Measurements from ENCODE around the gene DEXI. TPM values are rescaled to one million over a fixed set of nuclear protein-coding genes. Genes with fewer than 3 reads are reported as not detected.

The DEXI gene
- total RNA-seq, 1 donor: 7.5 TPM

DNA sequence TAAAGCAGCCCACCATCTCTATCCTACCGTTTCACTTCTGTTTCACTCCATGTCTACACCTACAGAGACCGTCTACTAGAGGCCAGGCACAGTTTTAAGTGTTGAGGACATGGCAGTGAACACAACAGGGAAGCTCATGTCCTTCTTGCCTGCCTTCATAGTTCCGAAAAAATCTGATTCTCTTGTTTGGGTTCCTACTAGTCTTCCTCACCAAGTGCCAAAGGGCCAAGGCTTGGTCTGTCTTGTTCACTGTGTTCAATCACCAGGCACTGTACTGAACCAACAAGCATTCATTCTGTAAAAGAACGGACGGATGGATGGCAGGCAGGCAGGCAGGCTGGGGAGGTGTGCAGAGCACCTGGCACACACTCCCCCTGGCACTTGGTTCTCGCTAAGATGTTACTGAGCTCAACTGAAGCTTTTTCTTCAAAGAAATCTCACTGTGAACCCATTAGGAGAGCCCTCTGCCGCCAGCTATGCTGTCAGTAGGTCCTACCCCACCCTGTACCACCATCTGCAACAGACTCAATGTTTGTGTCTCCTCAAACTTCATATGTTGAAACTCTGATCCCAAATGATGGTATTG is 2.5 kb downstream of the DEXI start:
- Histone ChIP-seq H3K27me3 (ENCODE audit: insufficient read depth, low read length) (no peaks in the 10 kb centered on the region), H3K9me3 (ENCODE audit: low read depth, low read length) (no peaks in the 10 kb centered on the region), H3K4me3 (ENCODE audit: low read length) (no peak overlapping the region), H3K4me1 (ENCODE audit: insufficient read depth, low read length) (peaks cover 79% of the 10 kb centered on the region)

- Histone ChIP-seq H3K27me3 (ENCODE audit: insufficient read depth, low read length) (no peaks in the 10 kb centered on the region), H3K4me1 (ENCODE audit: insufficient read depth, low read length) (peaks cover 82% of the 10 kb centered on the region), H3K9me3 (ENCODE audit: low read depth, low read length) (no peaks in the 10 kb centered on the region), H3K4me3 (ENCODE audit: low read length) (no peak overlapping the region)
Observed at GRCh38 chr16:10938796-10939648, 3.2 kb downstream of the DEXI start.

- Histone ChIP-seq H3K4me3 (ENCODE audit: low read length) (no peak overlapping the region), H3K27me3 (ENCODE audit: insufficient read depth, low read length) (no peaks in the 10 kb centered on the region), H3K9me3 (ENCODE audit: low read depth, low read length) (no peaks in the 10 kb centered on the region), H3K4me1 (ENCODE audit: insufficient read depth, low read length) (peaks cover 77% of the 10 kb centered on the region)
Observed at GRCh38 chr16:10938321-10938720, 3.9 kb downstream of the DEXI start.

GRCh38 chr16:10937068-10937859 is 5.0 kb downstream of the DEXI start:
- no peak overlapping the region for H3K4me3 ChIP-seq (ENCODE audit: low read length)
- H3K4me1 ChIP-seq (ENCODE audit: insufficient read depth, low read length): peaks cover 74% of the 10 kb centered on the region
- no peaks in the 10 kb centered on the region for H3K27me3 ChIP-seq (ENCODE audit: insufficient read depth, low read length)
- no peaks in the 10 kb centered on the region for H3K9me3 ChIP-seq (ENCODE audit: low read depth, low read length)

DNA sequence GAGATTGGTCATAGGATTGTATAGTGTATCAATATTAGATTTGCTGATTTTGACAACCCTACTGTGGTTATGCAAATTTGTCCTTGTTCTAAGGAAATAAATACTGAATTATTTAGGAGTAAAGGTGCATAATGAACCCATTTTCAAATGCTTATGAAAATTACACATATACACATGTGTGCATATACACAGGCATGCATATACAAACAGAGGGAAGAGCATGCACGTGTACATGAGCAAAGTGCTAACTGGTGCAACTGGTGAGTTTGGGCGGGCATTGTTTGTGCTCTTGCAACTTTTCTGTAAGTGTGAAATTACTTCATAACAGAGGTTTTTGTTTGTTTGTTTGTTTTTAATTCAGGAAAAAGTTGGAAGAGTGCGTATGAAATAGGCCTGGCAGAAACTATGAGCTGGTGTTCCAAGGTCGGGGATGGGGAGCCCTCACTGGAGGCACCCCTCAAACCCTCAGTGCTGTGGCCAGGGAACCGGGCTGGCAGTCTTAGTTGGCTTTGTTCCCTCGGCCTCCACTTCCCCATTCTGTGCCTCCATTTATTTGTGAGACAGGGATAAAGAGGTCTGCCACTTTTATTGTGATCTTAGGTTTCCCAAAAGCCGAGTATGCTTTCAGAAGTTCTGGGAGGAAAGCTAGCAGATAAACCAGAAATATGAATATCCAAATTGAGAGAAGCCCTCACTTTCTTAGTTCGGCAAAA is 5.8 kb downstream of the DEXI start:
- Histone ChIP-seq H3K9me3 (ENCODE audit: low read depth, low read length) (no peaks in the 10 kb centered on the region), H3K4me1 (ENCODE audit: insufficient read depth, low read length) (peaks cover 73% of the 10 kb centered on the region), H3K4me3 (ENCODE audit: low read length) (no peak overlapping the region), H3K27me3 (ENCODE audit: insufficient read depth, low read length) (no peaks in the 10 kb centered on the region)

DNA sequence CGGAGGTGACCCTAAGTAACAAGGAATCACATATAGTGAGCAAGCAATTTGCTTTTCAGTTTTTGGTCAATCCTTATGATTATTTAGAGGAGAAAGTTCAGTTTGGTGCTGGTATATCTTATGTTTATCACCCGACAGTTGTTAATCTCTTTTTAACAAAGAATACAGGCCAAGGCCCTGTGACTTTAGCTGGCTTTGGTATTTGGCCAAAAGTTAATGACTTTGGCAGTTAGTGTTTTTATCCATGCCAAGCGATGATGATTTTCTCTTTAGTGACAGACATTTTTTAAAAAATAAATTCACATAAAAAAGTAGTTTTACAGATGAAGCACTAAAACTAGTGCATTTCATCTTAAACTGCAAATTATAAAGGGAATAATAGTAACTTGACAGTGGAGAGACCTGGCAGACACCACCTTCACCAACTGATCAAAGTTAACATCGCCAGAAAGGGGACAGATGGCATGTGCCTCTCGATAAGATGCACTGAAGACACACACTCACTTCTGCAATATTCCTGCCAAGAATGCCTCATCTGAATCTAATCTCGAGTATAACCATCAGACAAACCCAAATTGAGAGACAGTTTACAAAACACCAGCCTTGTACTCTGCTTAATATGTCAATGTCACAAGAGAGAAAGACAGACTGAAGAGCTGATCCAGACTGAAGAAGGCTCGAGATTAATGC is 6.9 kb downstream of the DEXI start:
- Histone ChIP-seq H3K4me3 (ENCODE audit: low read length) (no peak overlapping the region), H3K4me1 (ENCODE audit: insufficient read depth, low read length) (peaks cover 69% of the 10 kb centered on the region), H3K9me3 (ENCODE audit: low read depth, low read length) (no peaks in the 10 kb centered on the region), H3K27me3 (ENCODE audit: insufficient read depth, low read length) (no peaks in the 10 kb centered on the region)

DNA sequence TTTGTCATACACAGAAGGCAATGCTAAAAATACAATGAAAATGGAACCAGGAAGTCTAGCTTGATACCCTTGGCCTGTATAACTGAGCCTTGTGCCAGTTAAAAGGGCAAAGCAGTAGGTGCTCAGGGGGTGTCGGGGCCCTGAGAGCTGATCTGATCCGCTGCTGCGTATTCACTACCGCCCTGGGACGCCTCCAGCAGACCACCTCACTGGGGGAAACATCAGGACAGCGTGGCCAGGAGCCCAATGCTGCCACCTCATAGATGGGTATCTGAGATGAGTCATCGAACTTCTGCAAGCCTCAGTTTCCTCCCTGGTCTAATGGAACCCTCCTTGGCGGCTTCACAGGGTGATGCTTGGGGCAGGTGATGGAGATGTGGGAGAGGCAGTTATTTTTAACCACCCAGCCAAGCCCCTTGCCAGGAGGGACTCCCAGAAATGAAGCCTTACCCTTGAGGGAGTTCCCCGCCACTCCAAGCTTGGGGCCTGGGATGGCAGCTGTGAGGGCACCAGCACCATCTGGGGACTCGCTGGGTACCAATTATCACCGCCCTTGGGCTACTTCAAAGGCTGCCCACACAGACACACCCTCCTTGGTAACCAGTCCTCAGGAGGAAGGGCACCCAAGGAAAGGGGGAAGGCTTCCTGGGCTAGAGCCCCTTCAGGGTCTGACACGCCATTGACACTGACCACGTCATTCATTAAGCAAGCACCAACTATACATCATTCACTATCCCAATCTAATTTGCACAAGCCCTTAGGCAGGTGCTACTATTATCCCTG is 7.8 kb downstream of the DEXI start:
- Histone ChIP-seq H3K27me3 (ENCODE audit: insufficient read depth, low read length) (no peaks in the 10 kb centered on the region), H3K4me3 (ENCODE audit: low read length) (no peak overlapping the region), H3K9me3 (ENCODE audit: low read depth, low read length) (no peaks in the 10 kb centered on the region), H3K4me1 (ENCODE audit: insufficient read depth, low read length) (peaks cover 69% of the 10 kb centered on the region)

DNA sequence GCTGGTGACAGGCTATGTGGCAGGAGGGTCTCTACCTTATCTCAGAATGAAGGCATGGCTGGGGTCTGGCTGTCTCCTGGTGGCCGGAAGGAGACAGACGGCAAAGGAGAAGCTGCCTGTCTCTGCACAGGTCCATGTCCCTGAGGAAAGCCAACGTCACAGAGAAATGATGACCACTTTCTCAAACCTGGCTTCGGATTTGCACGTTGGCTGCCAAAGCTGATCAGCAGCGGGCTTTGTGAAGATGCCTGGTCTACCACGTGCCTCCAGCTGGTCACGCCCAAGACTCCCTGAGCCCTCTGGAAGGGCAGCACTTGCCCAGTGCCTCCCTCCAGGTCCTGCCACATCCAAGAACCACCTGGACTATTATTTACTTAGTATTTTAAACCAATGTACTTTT is 8.4 kb downstream of the DEXI start:
- H3K9me3 ChIP-seq (ENCODE audit: low read depth, low read length): no peaks in the 10 kb centered on the region
- no peaks in the 10 kb centered on the region for H3K27me3 ChIP-seq (ENCODE audit: insufficient read depth, low read length)
- H3K4me1 ChIP-seq (ENCODE audit: insufficient read depth, low read length): peaks cover 65% of the 10 kb centered on the region
- no peak overlapping the region for H3K4me3 ChIP-seq (ENCODE audit: low read length)

- Histone ChIP-seq H3K4me3 (ENCODE audit: low read length) (no peak overlapping the region), H3K4me1 (ENCODE audit: insufficient read depth, low read length) (peaks cover 58% of the 10 kb centered on the region), H3K27me3 (ENCODE audit: insufficient read depth, low read length) (no peaks in the 10 kb centered on the region), H3K9me3 (ENCODE audit: low read depth, low read length) (no peaks in the 10 kb centered on the region)
Observed at GRCh38 chr16:10932959-10933710, 9.1 kb downstream of the DEXI start.

DNA sequence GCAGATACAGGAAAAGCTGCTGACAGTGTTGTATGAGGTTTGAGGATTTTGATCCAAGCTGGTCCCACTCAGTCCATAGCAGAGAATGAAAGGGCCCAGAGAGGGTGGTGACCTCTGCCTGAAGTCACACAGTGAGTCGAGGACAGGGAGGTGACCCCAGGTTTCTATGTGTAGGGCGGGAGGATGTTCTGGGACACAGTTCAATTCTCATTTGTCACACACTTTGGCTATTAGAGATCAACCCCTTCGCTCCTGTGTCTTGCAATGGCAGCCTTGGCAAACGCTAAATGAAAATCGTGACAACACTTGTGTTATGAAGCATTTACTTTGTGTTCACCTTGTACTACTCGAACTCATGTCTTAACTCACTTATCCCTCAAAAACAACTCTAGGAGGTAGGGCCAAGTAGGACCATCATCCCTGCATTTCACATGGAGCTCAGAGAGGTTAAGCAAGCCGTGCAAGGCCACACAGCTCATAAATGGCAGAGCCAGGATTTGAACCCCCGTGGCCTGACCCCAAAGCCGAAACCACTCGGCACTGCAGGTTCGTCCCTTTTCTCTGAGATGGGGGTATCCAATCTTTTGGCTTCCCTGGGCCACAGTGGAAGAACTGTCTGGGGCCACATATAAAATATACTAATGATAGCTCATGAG is 10.2 kb downstream of the DEXI start:
- H3K4me1 ChIP-seq (ENCODE audit: insufficient read depth, low read length): peaks cover 47% of the 10 kb centered on the region

DNA sequence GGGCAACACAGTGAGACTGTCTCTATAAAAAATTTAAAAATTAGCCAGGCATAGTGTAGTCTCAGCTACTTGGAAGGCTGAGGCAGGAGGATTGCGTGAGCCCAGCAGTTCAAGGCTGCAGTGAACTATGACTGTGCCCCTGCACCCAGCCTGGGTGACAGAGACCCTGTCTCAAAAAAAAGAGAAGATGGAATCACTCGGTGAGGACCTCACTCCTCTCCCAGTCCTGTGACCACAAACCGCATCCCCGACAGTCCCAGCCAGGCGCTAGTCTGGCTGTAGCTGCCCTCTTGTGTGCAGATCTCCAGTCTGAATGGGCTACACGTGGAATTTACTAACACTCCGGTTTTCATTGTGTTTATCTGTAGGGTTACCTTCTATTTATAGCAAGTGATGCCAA is 11.1 kb downstream of the DEXI start:
- H3K4me3 ChIP-seq (ENCODE audit: low read length): no peak overlapping the region
- H3K9me3 ChIP-seq (ENCODE audit: low read depth, low read length): no peaks in the 10 kb centered on the region
- peaks cover 38% of the 10 kb centered on the region for H3K4me1 ChIP-seq (ENCODE audit: insufficient read depth, low read length)
- H3K27me3 ChIP-seq (ENCODE audit: insufficient read depth, low read length): no peaks in the 10 kb centered on the region

More for the DNA sequence above, 10.2 kb downstream of the DEXI start:
- Histone ChIP-seq H3K9me3 (ENCODE audit: low read depth, low read length) (no peaks in the 10 kb centered on the region), H3K27me3 (ENCODE audit: insufficient read depth, low read length) (no peaks in the 10 kb centered on the region), H3K4me3 (ENCODE audit: low read length) (no peak overlapping the region)

DNA sequence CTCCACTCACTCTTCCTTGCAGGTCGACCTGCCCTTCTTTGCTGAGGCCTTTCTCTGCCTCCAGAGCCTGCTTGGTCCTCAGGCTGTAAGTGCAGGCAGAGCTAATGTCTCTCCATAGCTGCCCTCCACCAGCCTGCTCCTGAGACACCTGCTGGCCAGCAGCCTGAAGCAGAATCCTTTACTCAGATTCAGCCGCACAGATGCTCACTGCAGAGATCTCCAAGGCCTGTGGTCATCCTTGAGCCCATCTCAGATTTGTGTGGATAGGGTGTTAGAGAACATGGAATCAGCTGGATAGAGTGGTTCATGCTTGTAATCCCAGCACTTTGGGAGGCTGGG is 11.5 kb downstream of the DEXI start:
- H3K9me3 ChIP-seq (ENCODE audit: low read depth, low read length): no peaks in the 10 kb centered on the region
- H3K4me1 ChIP-seq (ENCODE audit: insufficient read depth, low read length): peaks cover 35% of the 10 kb centered on the region
- H3K4me3 ChIP-seq (ENCODE audit: low read length): no peak overlapping the region
- no peaks in the 10 kb centered on the region for H3K27me3 ChIP-seq (ENCODE audit: insufficient read depth, low read length)
